ENCODE results near the gene TTLL13.

DNA sequence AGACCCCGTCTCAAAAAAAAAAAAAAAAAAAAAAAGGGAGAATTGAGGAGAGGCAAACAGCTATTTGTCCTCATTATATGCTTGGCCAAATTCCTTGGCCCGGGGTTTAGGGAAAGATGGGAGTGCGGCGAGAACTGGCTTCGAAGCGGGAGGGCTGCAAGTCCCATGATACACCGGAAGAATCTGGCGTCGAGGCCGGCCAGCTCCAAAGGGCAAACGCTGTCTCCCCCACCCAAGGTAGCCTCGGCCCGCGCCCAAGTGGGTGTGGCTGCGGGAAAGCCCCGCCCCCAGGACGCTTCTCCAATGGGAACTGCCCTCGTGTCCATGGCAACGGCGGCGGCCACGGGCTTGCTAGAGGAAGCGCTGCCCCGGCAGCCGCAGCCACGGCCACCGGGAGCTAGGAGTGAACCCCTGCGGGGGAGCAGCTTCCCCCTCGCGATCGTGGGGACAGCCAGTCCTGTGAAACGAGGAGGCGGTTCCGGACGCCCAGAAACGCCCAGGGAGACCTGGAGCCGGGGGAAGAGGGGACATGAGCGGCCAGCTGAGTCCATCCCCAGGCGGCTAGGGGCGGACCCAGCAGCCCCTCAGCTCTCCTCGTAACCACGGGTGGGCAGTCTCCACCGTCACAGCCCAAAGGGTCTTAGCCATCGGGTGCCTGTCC lies at the start of gene TTLL13:
- TF ChIP-seq EZH2 (IDR thresholded peaks at IDR 0.05; ENCODE audit: borderline replicate concordance, low read length): no peak
- TF ChIP-seq CTCF (IDR thresholded peaks at IDR 0.05; ENCODE audit: low read length): no peak
